Activated CD4-positive, alpha-beta T cell treated with anti-CD3 and anti-CD28 coated beads for 48 hours (primary cell): ENCODE data around the gene SLAMF7.

Experiments
- DNase-seq: peaks from one replicate; pipeline ENCODE4 v3.0.0-alpha.2; 2020

SLAMF7 gene

DNA sequence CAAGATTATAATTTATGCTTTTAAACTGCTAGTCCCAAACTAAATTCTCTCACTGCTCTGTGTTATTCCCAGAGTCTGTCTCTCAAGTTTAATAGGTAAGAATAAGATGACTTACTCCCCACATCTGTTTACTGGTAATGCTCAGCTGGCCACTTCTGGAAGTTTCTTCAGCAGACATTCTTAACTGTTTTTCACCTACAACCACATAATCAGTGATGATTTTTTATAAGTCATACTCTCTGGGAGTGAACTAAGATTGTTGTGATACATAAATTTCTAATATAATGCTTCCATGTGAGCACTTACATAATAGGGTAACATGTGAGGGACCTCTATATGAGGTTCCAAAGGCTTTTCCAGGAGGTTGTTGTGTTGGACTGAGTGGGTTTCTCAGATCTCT lies 8.7 kb downstream of the SLAMF7 start:
- no peak for DNase-seq

- no peak for DNase-seq
These were observed 9.3 kb downstream of the SLAMF7 start for GRCh38 chr1:160748181-160748877.

DNA sequence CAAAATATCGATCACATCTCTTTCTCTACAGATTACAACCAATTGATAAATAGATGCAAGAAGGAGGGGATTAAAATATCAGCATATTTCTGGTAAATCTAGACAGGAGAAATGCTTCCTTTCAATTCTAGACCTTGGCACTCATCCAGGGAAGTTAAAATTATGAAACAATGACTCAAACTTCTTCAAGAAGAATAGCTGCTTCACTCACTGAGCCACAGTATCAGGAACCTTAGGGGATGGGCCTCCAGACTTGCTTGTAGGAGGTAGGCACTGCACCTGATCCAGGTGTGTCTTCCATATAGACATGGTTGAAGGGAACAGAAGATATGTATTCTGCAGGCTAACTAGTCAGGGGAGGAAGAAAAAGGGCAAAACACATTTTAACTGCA lies 9.8 kb downstream of the SLAMF7 start:
- DNase-seq = no peak

- no peak for DNase-seq
These were observed 11.6 kb downstream of the SLAMF7 start for GRCh38 chr1:160750608-160751007.

DNA sequence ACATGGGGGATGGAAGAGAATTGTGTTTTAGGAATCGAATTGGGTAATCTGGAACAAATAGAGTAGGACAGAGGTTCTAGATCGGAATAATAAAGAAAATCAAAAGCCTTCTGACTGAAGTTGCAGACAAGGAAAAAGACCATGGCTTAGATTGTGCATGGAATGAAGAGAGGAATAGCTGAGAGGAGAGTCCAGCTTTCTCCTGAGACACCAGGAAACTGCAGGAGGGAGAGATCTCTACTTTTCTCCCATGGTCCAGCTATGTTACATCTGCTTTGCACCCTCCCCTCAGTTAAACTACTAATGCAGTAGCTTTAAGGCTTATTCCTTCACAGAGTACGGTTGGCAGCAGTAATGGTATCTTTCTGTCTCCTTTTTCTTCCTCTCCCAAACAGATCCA lies 13.4 kb downstream of the SLAMF7 start:
- DNase-seq = no peak

- DNase-seq = no peak
These were observed 13.9 kb downstream of the SLAMF7 start for GRCh38 chr1:160752924-160753323.

- no peak for DNase-seq
These were observed 14.5 kb downstream of the SLAMF7 start for GRCh38 chr1:160753594-160753993.

- DNase-seq = no peak
These were observed 16.4 kb downstream of the SLAMF7 start for GRCh38 chr1:160755461-160755860.

DNA sequence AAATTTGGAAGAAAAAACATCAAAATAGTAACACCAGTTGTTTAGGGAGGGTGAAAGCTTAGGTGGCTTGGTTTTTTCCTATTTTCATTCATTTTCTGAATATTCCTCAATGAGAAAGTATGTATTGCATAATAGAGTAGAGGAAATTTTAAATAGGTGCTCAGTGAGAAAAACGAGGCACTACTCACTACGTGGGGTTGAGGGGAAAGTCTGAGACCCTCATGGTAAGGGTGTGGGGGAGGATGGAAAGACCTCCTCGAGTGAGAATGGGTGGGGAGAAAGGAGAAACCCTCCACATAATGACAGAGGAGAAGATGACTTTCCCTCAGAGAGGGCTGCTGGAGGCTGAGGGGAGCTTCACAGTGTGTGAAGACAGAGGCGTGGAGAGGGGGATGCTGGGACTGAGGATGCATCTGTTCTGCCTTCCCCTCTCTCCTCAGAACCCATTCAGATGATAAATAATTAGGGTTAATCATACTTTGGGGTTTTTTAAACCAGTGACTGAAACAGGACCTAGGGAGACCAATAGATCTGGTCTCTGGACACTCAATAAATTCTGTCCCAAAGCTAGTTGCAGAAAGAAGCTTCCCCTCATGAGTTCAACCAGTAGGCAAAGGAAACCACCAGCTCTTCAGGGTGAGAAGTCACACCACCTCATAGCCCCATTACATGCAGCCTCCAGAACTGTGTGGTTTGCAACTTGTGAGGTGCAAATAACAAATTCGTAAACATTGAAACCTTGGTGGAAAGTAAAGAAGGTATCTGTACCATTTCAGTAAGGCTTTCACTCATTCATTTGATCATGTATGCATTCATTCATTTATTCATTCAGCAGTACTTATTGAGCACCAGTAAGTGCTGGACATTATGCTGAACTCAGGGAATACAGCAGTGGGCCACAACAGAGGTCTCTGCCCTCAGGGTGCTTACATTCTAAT lies 17.1 kb downstream of the SLAMF7 start:
- DNase-seq = no peak

GRCh38 chr1:160756849-160757201 lies 17.8 kb downstream of the SLAMF7 start:
- no peak for DNase-seq

DNA sequence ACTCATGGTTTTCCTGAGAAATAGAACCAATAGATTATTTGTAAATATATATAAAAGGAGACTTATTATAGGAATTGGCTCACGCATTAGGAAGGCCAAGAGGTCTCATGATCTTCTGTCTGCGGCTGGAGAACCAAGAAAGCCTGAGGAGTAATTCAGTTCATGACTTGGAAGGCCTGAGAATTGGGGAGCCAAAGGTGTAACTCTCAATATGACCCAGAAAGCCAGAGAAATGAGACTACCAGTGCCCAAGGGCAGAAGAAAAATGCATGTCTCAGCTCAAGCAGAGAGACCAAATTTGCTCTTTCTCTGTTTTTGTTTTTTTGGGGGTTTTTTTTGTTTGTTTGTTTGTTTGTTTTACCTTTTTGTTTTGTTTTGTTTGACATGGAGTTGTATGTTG lies 19.5 kb downstream of the SLAMF7 start:
- DNase-seq = no peak

DNA sequence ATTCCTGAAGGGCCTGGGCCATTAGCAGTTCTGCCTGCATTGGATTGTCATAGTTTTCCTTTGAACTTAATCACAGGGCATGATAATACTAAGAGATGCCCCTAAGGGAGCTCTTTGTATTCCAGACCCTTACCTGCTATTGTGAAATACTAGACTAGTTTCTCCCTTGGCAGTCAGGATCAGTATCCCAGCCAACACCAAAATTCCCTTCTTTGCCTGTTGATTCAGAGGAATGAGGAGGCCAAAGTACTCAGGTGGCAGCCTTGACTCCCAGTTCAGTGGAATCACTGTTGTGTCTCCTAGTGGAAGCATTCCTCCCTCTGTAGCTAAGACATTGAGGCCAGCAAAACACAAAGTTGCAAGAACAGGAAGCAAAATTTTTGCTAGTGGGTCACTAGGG lies 20.7 kb downstream of the SLAMF7 start:
- DNase-seq = no peak

DNA sequence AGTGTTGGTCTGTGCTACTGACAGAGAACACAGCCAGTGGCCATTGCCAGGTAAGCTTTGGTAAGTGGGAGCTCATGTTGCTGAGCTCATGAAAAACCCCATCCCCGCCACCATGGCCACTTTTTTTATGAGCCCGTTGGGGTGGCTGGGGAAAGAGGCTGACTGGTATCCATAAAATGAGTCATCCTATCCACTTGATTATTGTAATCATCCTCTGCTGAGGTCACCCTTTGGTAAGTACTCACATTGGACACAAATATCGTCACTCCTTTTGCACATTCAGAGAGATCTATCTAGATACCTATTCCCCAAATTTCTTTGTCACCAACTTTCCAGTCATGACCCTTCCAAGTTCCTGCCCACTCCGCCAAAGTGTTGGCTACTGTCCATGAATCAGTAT lies 22.0 kb downstream of the SLAMF7 start:
- DNase-seq = no peak

DNA sequence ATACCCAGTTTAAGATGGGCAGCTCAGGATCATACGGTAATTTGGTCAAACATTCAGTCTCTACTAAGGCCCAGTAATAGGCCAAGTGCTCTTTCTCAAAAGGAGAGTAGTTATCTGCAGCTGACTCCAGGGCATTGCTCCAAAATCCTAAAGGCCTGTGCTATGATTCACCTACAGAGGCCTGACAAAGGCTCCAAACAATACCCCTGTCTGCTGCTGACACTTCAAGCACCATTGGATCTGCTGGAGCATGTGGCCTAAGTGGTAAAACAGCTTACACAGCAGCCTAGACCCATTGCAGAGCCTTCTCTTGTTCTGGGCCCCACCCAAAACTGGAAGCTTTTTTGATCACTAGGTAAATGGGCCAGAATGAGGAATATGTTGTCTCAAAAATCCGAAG lies 22.8 kb downstream of the SLAMF7 start:
- no peak for DNase-seq

GRCh38 chr1:160763993-160764392 lies 24.9 kb downstream of the SLAMF7 start:
- DNase-seq = no peak

DNA sequence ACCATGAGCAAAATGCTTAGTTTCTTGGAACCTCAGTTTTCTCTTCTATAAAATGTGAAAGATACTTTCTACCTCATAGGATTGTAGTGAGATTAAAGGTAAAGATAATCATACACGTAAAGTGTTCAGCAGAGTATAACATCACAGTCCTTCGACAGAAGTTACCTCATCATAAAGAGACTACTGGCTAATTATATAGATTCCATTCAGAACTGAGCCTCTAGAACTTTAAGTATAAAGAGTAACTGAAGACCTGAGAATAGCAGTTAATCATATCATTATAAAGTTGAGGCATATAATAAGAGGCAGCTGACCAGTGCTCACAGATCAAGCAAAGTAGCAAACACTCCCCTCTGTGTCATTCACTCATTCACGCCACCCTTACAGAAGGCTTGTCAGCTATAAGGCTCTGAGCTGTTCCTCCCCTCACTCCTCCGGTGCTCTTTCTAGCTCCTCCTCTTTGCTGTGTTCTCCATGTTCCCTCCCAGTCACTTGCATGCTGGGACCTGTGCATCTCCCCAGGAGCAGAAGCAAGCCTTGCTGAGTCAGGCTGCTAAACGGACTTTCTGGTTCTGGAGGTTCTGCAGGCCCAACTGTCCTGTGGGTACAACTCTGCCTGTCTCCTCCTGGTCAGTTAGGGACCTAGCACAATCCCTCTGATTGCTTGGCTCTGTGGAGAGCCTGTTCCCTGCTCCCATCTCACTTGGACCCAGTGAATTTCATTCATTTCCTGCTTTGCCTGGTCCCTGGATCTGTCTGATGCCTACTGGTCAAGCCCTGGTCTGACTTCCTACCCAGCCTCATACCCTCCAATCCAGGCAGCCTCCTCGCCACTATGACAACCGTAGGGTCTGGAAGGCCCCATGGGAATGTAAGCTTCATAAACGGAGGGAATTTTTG lies 28.6 kb downstream of the SLAMF7 start:
- DNase-seq = peak; percentile 59

GRCh38 chr1:160768295-160768657 lies 29.2 kb downstream of the SLAMF7 start:
- DNase-seq = peak; percentile 90

DNA sequence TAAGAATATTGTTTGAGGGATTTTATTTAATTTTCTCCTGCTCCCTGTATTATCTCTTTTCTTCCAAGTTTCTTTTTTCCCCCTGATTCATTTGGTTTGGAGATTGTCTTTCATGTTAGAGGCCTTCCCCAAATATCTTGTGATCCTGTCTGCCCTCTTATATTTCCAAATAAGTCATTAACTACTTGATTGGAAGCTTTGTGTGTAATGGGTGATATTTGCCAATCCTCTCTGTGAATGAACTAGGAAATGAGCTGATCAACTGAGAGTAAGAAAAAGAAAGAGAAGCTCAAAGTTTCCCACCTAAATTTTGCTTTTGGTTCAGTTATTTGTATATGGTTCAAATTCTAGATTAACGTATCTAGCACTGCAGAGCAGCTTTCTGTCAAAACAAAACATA lies 33.3 kb downstream of the SLAMF7 start:
- no peak for DNase-seq

GRCh38 chr1:160773093-160773492 lies 34.0 kb downstream of the SLAMF7 start:
- no peak for DNase-seq

DNA sequence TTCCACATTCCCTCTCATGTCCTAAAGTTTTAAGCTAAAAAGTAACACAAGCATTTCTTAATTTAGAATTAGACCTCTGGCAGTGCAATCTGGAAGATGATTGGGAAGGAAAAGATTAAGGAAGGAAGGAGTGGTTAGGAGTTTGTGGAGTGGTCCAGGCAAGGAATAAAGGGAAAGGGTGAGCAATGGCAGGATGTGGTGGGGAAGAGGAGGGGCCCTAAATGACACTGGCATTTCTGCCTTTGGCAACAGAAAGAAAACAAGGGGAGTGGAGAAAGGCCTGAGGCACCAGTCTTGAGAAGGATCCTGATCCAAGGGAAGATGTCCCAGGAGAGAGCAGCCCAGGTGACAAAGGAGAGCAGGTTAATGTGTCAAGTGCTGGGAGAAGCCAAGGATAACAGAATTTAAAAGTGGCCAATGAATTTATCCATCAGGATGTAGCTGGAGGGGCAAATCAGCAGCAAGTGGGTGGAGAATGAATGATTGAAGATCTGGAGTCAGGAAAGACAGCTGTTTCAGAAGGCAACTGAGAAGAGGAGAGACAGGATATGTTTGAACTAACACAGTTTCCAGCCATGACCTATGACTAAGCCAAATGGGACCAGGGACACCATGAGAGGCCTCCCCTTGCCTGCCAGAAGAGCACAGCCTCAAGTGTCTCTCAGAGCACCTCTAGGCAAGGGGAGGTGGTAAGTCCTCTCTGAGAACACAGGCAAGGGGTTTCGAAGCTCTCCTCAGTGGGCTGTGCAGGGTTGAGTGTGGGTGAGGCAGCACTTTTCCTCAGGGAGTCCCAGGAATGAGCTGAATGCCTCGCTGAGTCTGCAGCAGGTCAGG lies 36.1 kb downstream of the SLAMF7 start:
- peak; percentile 38 for DNase-seq

DNA sequence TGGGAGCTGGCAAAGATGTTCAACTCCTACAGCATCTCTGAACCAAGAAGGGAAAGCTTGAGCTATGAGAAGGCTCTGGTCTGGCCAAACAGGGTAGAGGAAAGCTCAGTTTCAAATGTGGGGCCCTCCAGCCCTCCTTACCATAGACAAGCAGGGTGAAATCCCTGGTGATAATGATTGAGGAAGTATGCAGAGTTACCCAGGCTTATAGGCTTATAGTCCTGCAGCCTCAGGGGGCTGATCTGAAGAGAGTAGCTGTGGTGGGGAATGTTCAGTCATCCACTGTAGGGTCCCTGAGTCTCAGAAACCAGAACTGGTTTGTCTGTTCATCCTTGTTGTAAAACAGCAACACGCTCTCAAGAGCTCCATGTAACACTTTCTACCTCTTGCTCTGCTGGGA lies 37.1 kb downstream of the SLAMF7 start:
- DNase-seq = no peak

GRCh38 chr1:160777486-160778089 lies 38.5 kb downstream of the SLAMF7 start:
- peak; percentile 61 for DNase-seq
